Posterior vena cava (tissue), 2 donors: ENCODE results near the gene SLC18A3. TPM values are rescaled to one million over a fixed set of nuclear protein-coding genes. Genes with fewer than 3 reads are reported as not detected.

Source experiments
- DNase-seq: peaks from one replicate; pipeline ENCODE4 v3.0.0-alpha.2; 2020; ENCODE audit warnings: low spot score
- intact Hi-C, 2 donors: fragments of 100-400 bp; cut with DNase I; formaldehyde crosslinking; loops; one replicate each; pipeline versions ENCODE4 v1.14.1 to v1.14.2; 2022 to 2023
- total RNA-seq, 2 donors: library from RNA; stranded (reverse); fragmentation: NEBNext Ultra II Directional; extraction: Animal tissue kit (Norgen Biotek cat#: 25700); gene quantifications; one replicate each; pipeline ENCODE4 v1.2.1, GENCODE V29; 2021
- donor health status: DM: yes; HTN: yes; CAD: no.
- donor health status: DM: yes; HTN: yes; CAD: no.

SLC18A3 gene
- total RNA-seq, 2 donors from 2014 or later, result not detected

GRCh38 chr10:49645417-49645816 is 35.3 kb downstream of the SLC18A3 start:
- intact Hi-C loops, result no loop called here

GRCh38 chr10:49645871-49646870 is 36.1 kb downstream of the SLC18A3 start:
- intact Hi-C loops, result no loop called here
- DNase-seq, result no peak

More at GRCh38 chr10:49645417-49645816, 35.3 kb downstream of the SLC18A3 start:
- no peak for DNase-seq

GRCh38 chr10:49647554-49647953 is 37.4 kb downstream of the SLC18A3 start:
- no peak for DNase-seq
- intact Hi-C loops, result no loop called here

- no peak for DNase-seq
- intact Hi-C loops, result no loop called here
Measured at GRCh38 chr10:49647985-49648795, 38.1 kb downstream of the SLC18A3 start.

GRCh38 chr10:49649294-49649693 is 39.2 kb downstream of the SLC18A3 start:
- DNase-seq, result no peak
- intact Hi-C loops, result no loop called here

GRCh38 chr10:49649936-49650723 is 40.0 kb downstream of the SLC18A3 start:
- no peak for DNase-seq
- intact Hi-C loops, result no loop called here

GRCh38 chr10:49650724-49651034 is 40.6 kb downstream of the SLC18A3 start:
- DNase-seq, result no peak
- intact Hi-C loops, result no loop called here

GRCh38 chr10:49651039-49651835 is 41.1 kb downstream of the SLC18A3 start:
- no peak for DNase-seq
- intact Hi-C loops, result no loop called here

GRCh38 chr10:49651917-49652316 is 41.8 kb downstream of the SLC18A3 start:
- intact Hi-C loops, result no loop called here
- no peak for DNase-seq

GRCh38 chr10:49652421-49653272 is 42.5 kb downstream of the SLC18A3 start:
- intact Hi-C loops, result no loop called here
- no peak for DNase-seq

- DNase-seq, result peak; percentile 68
- intact Hi-C loops, result no loop called here
Measured at GRCh38 chr10:49653273-49653929, 43.3 kb downstream of the SLC18A3 start.

GRCh38 chr10:49654036-49654693 is 44.1 kb downstream of the SLC18A3 start:
- intact Hi-C loops, result no loop called here
- DNase-seq, result peak; percentile 76

GRCh38 chr10:49655099-49655498 is 45.0 kb downstream of the SLC18A3 start:
- no peak for DNase-seq
- intact Hi-C loops, result no loop called here

GRCh38 chr10:49656845-49657493 is 46.9 kb downstream of the SLC18A3 start:
- no peak for DNase-seq
- intact Hi-C loops, result no loop called here

- intact Hi-C loops, result no loop called here
- DNase-seq, result no peak
Measured at GRCh38 chr10:49657606-49658005, 47.5 kb downstream of the SLC18A3 start.

GRCh38 chr10:49661140-49661856 is 51.2 kb downstream of the SLC18A3 start:
- intact Hi-C loops, result no loop called here
- DNase-seq, result no peak
